NCI-H187 treated with DMSO at 0.1 percent for 48 hours (cell line): ENCODE data around the gene TNKS2.

Experiments used
- DNase-seq: peaks from one replicate; lab custom pipeline; 2025; lab: John Stamatoyannopoulos, UW

TNKS2 gene

GRCh38 chr10:91908337-91909116 is 110.3 kb downstream of the TNKS2 start:
- DNase-seq: no peak

GRCh38 chr10:91909117-91909677 is 111.0 kb downstream of the TNKS2 start, which contains the start of gene FGFBP3:
TSS of gene FGFBP3 (minus strand) at chr10:91909486. CDS start at chr10:91908969, 517 bp downstream.
- DNase-seq: peak; percentile 26

GRCh38 chr10:91910467-91910866 is 112.2 kb downstream of the TNKS2 start:
- DNase-seq: no peak
